Endothelial cell (in vitro differentiated cells): ENCODE data around the gene PIBF1. TPM values are rescaled to one million over a fixed set of nuclear protein-coding genes. Genes with fewer than 3 reads are reported as not detected.
A peak's percentile ranks its signal among the peaks of the same experiment; 100 is the strongest.

ENCODE experiments used
- DNase-seq: peaks from one replicate; pipeline ENCODE4 v3.0.0; 2021; ENCODE audit warnings: low spot score
- H3K27ac Mint-ChIP-seq: one replicate; pipeline ENCODE4 v1.8.0; 2021; ENCODE audit warnings: mixed read lengths, inconsistent platforms; ENCODE audit not compliant: unreplicated experiment
- H3K27me3 Mint-ChIP-seq: one replicate; pipeline ENCODE4 v1.8.0; 2021; ENCODE audit warnings: mild to moderate bottlenecking, moderate library complexity, mixed read lengths, inconsistent platforms; ENCODE audit not compliant: unreplicated experiment
- H3K36me3 Mint-ChIP-seq: one replicate; pipeline ENCODE4 v1.8.0; 2021; ENCODE audit warnings: mild to moderate bottlenecking, low read depth, mixed read lengths, inconsistent platforms; ENCODE audit not compliant: unreplicated experiment
- H3K4me1 Mint-ChIP-seq: one replicate; pipeline ENCODE4 v1.8.0; 2021; ENCODE audit warnings: mild to moderate bottlenecking, mixed read lengths, inconsistent platforms; ENCODE audit not compliant: unreplicated experiment
- H3K4me3 Mint-ChIP-seq: one replicate; pipeline ENCODE4 v1.8.0; 2021; ENCODE audit warnings: mild to moderate bottlenecking, mixed read lengths, inconsistent platforms; ENCODE audit not compliant: unreplicated experiment
- H3K9me3 Mint-ChIP-seq: one replicate; pipeline ENCODE4 v1.8.0; 2021; ENCODE audit warnings: mixed read lengths, inconsistent platforms; ENCODE audit not compliant: unreplicated experiment
- CTCF ChIP-seq: fragments of 200-600 bp; sonication (generic); IDR thresholded peaks from one replicate; pipeline ENCODE4 v1.5.0; 2021; ENCODE audit warnings: antibody characterized with exemption; ENCODE audit not compliant: unreplicated experiment
- total RNA-seq: library from RNA; stranded (reverse); fragmentation: NEBNext Ultra II Directional; extraction: Animal tissue kit (Norgen Biotek cat#: 25700); gene quantifications from one replicate; pipeline ENCODE4 v1.2.1, GENCODE V29; 2021; ENCODE audit not compliant: unreplicated experiment

PIBF1 gene
- total RNA-seq, 1 donor from 2014 or later: 24.0 TPM

- Mint-ChIP-seq H3K9me3 (no peaks in the 10 kb centered on the region), H3K4me1 (peaks cover 4% of the 10 kb centered on the region), H3K27me3 (no peaks in the 10 kb centered on the region), H3K27ac (no peak overlapping the region), H3K4me3 (no peak overlapping the region), H3K36me3 (no peaks in the 10 kb centered on the region)
- TF ChIP-seq CTCF: no peak
- DNase-seq: no peak
Observed at GRCh38 chr13:72998012-72998411, 216.1 kb downstream of the PIBF1 start.

GRCh38 chr13:73000027-73000674, 218.2 kb downstream of the PIBF1 start:
- no peak for TF ChIP-seq CTCF
- peaks cover 4% of the 10 kb centered on the region for H3K4me1 Mint-ChIP-seq
- peak overlapping the region; percentile 65 for H3K27ac Mint-ChIP-seq
- H3K36me3 Mint-ChIP-seq: no peaks in the 10 kb centered on the region
- no peak for DNase-seq
- H3K9me3 Mint-ChIP-seq: no peaks in the 10 kb centered on the region
- H3K27me3 Mint-ChIP-seq: no peaks in the 10 kb centered on the region
- H3K4me3 Mint-ChIP-seq: no peak overlapping the region

GRCh38 chr13:73001971-73002370, 220.0 kb downstream of the PIBF1 start:
- peaks cover 4% of the 10 kb centered on the region for H3K4me1 Mint-ChIP-seq
- TF ChIP-seq CTCF: no peak
- no peak for DNase-seq
- H3K4me3 Mint-ChIP-seq: no peak overlapping the region
- no peak overlapping the region for H3K27ac Mint-ChIP-seq
- no peaks in the 10 kb centered on the region for H3K36me3 Mint-ChIP-seq
- no peaks in the 10 kb centered on the region for H3K27me3 Mint-ChIP-seq
- H3K9me3 Mint-ChIP-seq: no peaks in the 10 kb centered on the region

- H3K27ac Mint-ChIP-seq: no peak overlapping the region
- no peaks in the 10 kb centered on the region for H3K9me3 Mint-ChIP-seq
- peaks cover 4% of the 10 kb centered on the region for H3K36me3 Mint-ChIP-seq
- no peaks in the 10 kb centered on the region for H3K4me1 Mint-ChIP-seq
- no peaks in the 10 kb centered on the region for H3K27me3 Mint-ChIP-seq
- no peak for TF ChIP-seq CTCF
- H3K4me3 Mint-ChIP-seq: no peak overlapping the region
- DNase-seq: no peak
Observed at GRCh38 chr13:73011751-73012150, 229.8 kb downstream of the PIBF1 start.

- Mint-ChIP-seq H3K27me3 (no peaks in the 10 kb centered on the region), H3K27ac (no peak overlapping the region), H3K9me3 (no peaks in the 10 kb centered on the region), H3K4me3 (no peak overlapping the region), H3K4me1 (no peaks in the 10 kb centered on the region), H3K36me3 (peaks cover 13% of the 10 kb centered on the region)
- no peak for TF ChIP-seq CTCF
- no peak for DNase-seq
Observed at GRCh38 chr13:73015805-73016204, 233.9 kb downstream of the PIBF1 start.
